GM19397 (cell line): ENCODE data around the gene EHD1.

Experiments
- ATAC-seq: cut with Tn5 transposase; IDR thresholded peaks from one replicate; pipeline ENCODE4 v1.9.1; 2021; ENCODE audit warnings: mild to moderate bottlenecking, moderate library complexity; ENCODE audit not compliant: unreplicated experiment

The EHD1 gene

GRCh38 chr11:64845129-64845775 is 33.2 kb downstream of the EHD1 start:
- ATAC-seq: no peak

DNA sequence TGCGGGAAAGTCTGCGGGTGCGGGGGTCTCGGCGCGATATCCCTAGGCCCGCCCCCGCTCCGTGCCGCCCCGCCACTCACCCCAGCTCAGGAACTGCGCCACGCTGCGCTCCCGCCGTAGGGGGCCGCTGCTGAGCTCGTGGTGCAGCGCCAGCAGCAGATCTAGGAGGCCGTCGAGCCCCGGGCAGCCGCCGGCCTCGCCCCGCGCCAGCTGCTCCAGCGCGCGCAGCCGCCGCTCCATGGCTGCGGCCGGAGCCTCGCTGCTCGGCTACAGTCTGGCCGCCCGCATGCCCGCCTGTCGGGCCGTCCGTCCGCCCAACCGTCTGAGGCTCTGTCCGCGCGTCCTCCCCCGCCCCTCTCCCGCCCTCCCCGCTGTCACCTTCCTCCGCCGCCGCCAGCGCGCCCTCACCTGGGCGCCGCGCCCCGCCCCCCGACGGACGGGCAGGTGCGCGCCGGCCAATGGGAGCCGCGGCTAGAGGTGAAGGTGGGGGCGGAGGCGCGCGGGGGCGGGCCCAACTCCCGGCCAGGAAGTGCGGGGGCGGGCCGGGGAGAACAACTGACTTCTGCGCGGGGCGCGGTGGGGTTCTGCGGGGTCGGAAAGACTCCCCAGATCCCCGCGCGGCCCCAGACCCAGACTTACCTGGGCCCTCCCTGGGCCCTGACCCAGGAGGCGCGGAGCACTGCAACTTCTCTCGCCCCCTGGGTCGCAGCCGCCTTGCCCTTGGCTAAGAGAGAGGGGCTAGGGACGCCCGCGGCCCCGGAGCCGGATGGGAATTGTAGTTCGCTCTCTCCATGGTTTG is 33.9 kb downstream of the EHD1 start, which contains the start of gene CDC42BPG:
Gene CDC42BPG, minus strand, starts transcription at position 324 of the 799 bp plus-strand sequence. Its CDS starts 84 bp downstream, at position 240.
- ATAC-seq: no peak

GRCh38 chr11:64843686-64844329 is 34.6 kb downstream of the EHD1 start:
- ATAC-seq: no peak

DNA sequence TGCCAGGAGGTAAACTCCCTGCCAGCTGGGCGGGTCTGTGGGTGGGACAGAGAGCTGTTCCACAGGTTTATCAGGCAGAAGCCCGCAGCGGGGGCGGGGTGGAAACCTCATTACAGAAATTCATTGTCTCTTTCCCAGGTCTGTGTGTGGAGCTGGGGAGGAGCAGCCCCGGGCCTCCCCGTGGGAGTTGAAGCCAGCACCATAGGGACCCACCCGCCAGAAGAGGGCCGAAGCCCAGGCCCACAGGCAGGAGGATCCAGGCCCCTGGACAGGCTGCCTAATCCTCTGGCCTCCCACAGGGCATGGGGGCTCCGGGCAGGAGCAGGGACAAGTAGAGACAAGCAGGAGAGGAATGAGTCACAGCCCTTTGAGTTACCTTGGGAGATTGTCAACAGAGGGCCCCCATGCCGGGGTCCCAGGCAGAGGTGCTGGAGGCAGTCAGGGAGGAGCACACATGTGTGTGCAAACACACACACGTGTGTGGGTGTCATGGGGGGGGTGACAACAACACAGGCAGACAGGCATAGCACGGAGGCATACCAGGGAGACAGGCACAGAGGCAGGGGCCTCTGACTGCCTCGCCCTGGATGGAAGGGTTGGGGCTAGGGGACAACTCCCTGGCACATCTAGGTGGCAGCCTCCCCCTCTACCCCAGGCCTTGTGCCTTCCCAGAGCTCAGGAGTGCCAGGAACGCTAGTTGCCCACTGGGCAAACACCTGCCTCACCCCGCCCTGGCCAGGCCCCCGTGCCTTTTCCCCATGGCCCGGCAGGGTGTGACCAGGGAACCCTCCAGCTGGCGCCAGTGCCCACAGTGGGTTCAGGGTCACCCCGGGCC is 35.4 kb downstream of the EHD1 start:
- ATAC-seq: no peak

DNA sequence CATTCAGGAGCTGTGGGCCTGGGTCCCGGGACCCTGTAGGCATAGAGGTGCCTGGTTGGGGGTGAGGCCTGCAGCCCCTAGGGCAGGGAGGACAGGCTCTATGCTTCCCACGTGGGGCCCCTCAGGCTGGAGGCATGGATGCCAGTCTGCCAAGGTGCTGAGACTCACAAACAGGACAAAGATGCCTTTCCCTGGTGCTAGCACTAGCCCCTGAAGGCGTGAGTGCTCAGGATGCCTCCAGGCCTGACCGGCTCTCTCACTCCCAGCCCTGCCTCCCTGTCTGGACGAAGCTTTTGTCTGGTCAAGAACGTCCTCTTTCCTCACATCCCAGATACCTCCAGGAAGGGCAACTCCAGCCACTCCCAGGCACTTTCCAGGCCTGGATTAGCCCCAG is 36.1 kb downstream of the EHD1 start:
- ATAC-seq: no peak

GRCh38 chr11:64841592-64842365 is 36.6 kb downstream of the EHD1 start:
- ATAC-seq: no peak

DNA sequence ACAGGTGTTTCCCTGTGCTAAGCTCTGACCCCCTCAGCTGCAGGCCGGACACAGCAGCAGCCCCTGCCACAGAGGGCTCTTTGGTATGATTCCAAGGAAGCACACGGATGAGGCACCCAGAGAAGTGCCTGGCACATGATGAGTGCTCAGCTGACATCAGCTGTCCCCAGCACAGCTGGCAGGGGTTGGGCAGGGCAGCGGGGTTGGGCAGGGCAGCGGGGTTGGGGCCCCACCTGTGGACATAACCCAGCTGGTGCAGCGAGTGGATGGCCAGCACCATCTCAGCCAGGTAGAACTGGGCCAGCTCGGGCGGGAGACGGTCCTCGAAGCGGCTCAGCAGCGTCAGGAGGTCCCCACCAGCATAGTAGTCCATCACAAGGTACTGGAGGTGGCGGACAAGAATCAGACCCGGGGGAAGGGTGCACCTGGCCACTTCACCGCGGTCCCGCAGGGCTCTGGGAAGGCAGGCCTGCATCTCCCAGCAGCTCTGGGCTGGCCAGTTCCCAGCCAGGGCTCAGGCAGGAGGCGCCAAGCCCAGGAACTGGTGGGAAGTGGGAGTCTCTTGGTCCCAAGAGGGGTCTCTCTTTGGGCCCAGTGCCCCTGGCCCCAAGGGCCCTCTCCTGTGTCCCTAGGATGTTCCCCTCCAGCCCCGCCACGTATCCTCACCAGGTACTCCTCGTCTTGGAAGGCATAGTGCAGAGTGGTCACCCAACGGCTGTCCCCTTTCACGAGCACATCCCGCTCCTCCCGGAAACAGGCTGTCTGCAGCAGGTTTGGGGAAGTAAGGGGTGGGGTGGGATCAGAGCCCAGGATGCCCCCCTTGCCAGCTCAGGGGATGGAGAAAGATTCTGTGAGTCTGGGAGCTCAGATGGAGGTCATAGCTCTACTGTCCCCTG is 38.3 kb downstream of the EHD1 start:
- ATAC-seq: no peak

- no peak for ATAC-seq
Measured at GRCh38 chr11:64839335-64839734, 39.1 kb downstream of the EHD1 start.

DNA sequence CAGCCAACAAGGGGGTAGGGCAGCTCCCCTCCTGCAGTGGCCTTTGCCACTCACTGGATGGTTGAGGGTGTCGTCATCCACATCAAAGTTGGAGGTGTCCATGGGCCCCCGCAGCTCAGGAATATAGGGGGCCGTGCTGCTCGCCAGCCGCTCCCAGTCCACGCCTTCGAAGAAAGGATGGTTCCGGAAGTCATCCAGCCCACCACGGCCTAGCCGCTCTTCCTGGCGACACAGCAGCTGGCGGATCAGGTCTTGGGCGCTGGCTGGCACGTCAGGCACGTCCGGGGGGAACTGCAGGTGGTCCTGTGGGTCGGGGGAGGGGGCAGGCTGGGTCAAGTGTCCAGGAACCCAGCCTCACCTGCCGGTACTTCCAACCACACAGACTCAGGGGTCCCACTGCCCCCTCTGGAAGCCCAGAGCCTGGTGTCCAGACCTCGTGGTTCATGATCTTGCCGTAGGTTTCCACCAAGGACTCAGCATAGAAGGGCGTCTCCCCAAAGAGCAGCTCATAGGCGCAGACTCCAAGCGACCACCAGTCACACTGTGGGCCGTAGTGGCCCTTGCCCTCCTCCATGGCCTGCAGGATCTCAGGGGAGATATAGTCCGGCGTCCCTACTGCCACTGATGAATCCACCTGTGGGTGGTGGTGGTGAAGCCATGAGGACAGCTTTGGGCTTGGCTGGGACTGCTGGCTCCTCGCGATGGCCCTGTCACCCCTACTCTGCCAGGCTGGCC is 39.7 kb downstream of the EHD1 start:
- ATAC-seq: no peak

- ATAC-seq: no peak
Measured at GRCh38 chr11:64837887-64838351, 40.5 kb downstream of the EHD1 start.

GRCh38 chr11:64836448-64837072 is 41.9 kb downstream of the EHD1 start:
- no peak for ATAC-seq

- no peak for ATAC-seq
Measured at GRCh38 chr11:64835616-64836447, 42.6 kb downstream of the EHD1 start.

DNA sequence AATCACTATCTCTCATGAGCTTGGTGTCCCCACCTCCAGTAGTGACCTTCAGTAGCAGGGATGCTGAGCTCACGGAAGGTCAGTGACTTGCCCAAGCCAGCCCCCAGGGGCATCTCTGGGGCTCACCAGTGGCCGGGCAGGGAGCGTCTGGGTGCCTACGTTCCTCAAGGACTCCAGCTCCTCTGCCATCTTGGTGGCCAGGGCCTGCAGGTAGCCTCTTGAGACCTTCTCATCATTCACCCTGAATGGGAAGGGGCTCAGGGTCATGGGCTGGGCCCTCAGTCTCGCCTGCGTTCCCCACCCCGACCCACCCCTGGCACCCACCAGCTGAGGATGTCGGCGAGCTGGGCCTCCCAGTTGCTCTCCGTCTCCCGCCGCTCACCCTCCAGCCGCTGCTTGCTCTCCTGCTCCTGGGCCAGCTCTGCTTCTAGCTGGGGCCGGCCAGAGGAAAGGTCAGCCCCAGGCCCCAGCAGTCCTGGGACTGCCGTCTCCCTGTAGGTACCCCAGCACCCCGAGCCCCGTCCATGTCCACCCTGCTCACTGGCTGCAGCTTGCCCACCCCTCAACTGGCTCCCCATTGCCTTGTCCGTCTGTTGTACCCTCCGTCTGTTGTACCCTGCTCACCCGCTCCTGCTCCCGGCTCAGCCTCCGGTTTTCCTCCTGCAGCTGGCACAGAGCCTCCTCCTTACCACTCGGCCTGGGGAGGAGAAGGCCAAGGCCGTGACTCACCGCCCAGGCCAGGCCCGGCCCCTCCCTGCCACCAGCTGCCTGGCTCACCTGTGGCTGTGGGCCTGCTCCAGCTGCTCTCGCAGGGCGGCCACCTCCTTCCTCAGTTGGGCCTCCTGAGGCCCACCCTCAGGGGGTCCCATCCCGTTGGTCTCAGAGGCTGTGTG is 43.5 kb downstream of the EHD1 start:
- no peak for ATAC-seq

- ATAC-seq: no peak
Measured at GRCh38 chr11:64834031-64834722, 44.2 kb downstream of the EHD1 start.

DNA sequence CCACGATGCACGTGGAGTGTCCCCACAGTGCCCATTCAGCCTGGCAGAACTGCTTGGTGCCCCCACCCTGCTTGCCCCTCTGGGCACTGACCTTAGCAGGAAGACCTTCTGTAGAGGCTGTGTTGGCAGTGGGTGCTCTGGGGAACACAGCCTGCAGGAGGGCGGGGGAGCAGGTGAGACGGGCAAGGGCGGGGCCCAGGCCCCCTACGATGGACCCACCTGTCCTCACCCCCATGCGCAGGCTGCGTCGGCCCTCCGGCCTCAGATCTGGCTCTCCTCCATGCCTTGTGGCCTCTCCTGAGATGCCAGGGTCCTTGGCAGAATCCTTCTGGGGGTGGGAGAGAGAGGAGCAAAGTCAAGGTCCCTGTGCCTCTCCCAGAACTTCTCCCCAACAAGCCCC is 44.9 kb downstream of the EHD1 start:
- ATAC-seq: no peak

DNA sequence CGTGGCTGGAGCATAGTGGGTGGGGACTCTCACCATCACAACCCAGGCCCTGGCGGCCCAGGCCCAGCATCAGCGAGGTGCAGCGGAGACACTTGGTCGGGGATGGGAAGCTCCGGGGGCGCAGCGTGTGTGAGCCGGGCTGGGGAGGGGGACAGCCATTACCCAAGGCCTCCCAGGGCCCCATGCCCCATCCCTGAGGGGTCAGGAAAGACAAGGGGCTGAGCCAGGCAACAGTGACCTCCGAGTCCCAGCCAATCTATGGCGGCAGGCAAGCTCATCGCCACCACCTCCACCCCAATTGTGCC is 45.3 kb downstream of the EHD1 start:
- no peak for ATAC-seq
